Esophagus squamous epithelium (tissue), 4 donors: ENCODE results near the gene TRNP1.

ENCODE experiments used
- POLR2A ChIP-seq, 4 donors: fragments of 450-650 bp; IDR thresholded peaks; one replicate each; pipeline ENCODE4 v1.6.1; 2017; ENCODE audit warnings: antibody characterized with exemption in 4 of 4, mild to moderate bottlenecking in 4 of 4, moderate library complexity in 3 of 4
- TF ChIP-seq, protein P1 (sequence below), 6 experiments: fragments of 450-650 bp in 4 of 6; fragments of 200-600 bp in 2 of 6; sonication (generic) in 2 of 6; IDR thresholded peaks; one replicate each; pipeline ENCODE4 v1.5.1; 2016 to 2019; ENCODE audit warnings: antibody characterized with exemption in 6 of 6, mild to moderate bottlenecking in 4 of 6, moderate library complexity in 4 of 6

DNA sequence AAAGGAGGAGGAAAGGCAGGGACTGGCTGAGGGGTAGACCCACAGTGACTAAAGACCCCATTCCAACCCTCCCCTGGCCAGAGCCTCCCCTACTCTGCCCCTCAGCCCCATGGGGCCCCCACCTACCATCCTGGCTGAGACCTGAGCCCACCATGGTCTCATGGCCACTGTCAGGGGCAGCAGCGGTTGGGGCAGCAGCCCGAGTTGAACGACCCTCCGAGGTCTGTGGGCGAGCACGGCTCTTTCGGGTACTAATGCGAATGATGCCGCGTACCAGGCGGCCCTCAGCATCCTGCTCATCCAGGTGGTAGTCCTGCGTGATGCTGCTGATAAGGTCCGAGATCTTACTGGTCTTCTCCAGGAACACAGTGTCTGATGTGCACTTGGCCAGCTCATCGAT, 42.3 kb upstream of the TRNP1 start:
- TF ChIP-seq, protein P1, sequence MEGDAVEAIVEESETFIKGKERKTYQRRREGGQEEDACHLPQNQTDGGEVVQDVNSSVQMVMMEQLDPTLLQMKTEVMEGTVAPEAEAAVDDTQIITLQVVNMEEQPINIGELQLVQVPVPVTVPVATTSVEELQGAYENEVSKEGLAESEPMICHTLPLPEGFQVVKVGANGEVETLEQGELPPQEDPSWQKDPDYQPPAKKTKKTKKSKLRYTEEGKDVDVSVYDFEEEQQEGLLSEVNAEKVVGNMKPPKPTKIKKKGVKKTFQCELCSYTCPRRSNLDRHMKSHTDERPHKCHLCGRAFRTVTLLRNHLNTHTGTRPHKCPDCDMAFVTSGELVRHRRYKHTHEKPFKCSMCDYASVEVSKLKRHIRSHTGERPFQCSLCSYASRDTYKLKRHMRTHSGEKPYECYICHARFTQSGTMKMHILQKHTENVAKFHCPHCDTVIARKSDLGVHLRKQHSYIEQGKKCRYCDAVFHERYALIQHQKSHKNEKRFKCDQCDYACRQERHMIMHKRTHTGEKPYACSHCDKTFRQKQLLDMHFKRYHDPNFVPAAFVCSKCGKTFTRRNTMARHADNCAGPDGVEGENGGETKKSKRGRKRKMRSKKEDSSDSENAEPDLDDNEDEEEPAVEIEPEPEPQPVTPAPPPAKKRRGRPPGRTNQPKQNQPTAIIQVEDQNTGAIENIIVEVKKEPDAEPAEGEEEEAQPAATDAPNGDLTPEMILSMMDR (IDR thresholded peaks at IDR 0.05): no peak
- no peak for TF ChIP-seq POLR2A (IDR thresholded peaks at IDR 0.05)
